Fibroblast of lung (primary cell): ENCODE results near the gene WDFY2.

Experiments
- CTCF ChIP-seq, 2 donors: IDR thresholded peaks in 1 of 2; conservative IDR thresholded peaks in 1 of 2; 1 replicate in 1 of 2; 2 replicates in 1 of 2; pipeline ENCODE4 v1.5.1; 2011 to 2012; ENCODE audit warnings: low read length in 2 of 2, control low read depth in 1 of 2, inconsistent platforms in 1 of 2, low read depth in 1 of 2, mild to moderate bottlenecking in 1 of 2
- EZH2 ChIP-seq: IDR thresholded peaks from 2 replicates; pipeline ENCODE4 v1.5.1; 2012; ENCODE audit warnings: low read length, control low read depth, mild to moderate bottlenecking; ENCODE audit errors: missing control alignments

- no peak for TF ChIP-seq CTCF (conservative IDR thresholded peaks at IDR 0.05 in 1 of 2, IDR thresholded peaks at IDR 0.05 in 1 of 2; ENCODE audit: low read depth in 1 of 2, low read length in 2 of 2)
- TF ChIP-seq EZH2, result no peak
These were observed 185.3 kb downstream of the WDFY2 start for GRCh38 chr13:51769455-51770127.
